GM23248 (cell line): ENCODE results near the gene KIDINS220. TPM values are rescaled to one million over a fixed set of nuclear protein-coding genes. Genes with fewer than 3 reads are reported as not detected.

Experiments
- DNase-seq: peaks from one replicate; pipeline ENCODE4 v3.0.0-alpha.2; 2015
- H2AFZ ChIP-seq: fragments of 200-600 bp; sonication (generic); 2 replicates; pipeline ENCODE4 v1.6.1; 2016; ENCODE audit warnings: antibody characterized with exemption
- H3F3A ChIP-seq: fragments of 200-600 bp; sonication (generic); 2 replicates; pipeline ENCODE4 v1.6.1; 2016; ENCODE audit warnings: mild to moderate bottlenecking, antibody characterized with exemption, mixed run types; ENCODE audit not compliant: insufficient read depth
- H3K27ac ChIP-seq: fragments of 200-600 bp; sonication (generic); 2 replicates; pipeline ENCODE4 v1.5.1; 2016; ENCODE audit warnings: mild to moderate bottlenecking
- H3K27me3 ChIP-seq: fragments of 200-600 bp; sonication (generic); replicated peaks from 2 replicates; pipeline ENCODE4 v1.6.1; 2016; ENCODE audit warnings: mild to moderate bottlenecking; ENCODE audit not compliant: insufficient read depth
- H3K36me3 ChIP-seq: fragments of 200-600 bp; sonication (generic); 2 replicates; pipeline ENCODE4 v1.6.1; 2016; ENCODE audit warnings: low read depth, mild to moderate bottlenecking
- H3K4me1 ChIP-seq: fragments of 200-600 bp; sonication (generic); 2 replicates; pipeline ENCODE4 v1.6.1; 2016; ENCODE audit warnings: mild to moderate bottlenecking; ENCODE audit not compliant: insufficient read depth
- H3K4me2 ChIP-seq: fragments of 200-600 bp; sonication (generic); one replicate; pipeline ENCODE4 v1.6.1; 2016; ENCODE audit warnings: mild to moderate bottlenecking; ENCODE audit not compliant: unreplicated experiment
- H3K4me3 ChIP-seq: fragments of 200-600 bp; sonication (generic); 2 replicates; pipeline ENCODE4 v1.5.1; 2016; ENCODE audit warnings: mild to moderate bottlenecking
- H3K79me2 ChIP-seq: fragments of 200-600 bp; sonication (generic); 2 replicates; pipeline ENCODE4 v1.6.1; 2016; ENCODE audit warnings: mild to moderate bottlenecking; ENCODE audit not compliant: insufficient read depth
- H3K9ac ChIP-seq: fragments of 200-600 bp; sonication (generic); 2 replicates; pipeline ENCODE4 v1.6.1; 2016; ENCODE audit warnings: mild to moderate bottlenecking
- H3K9me2 ChIP-seq: fragments of 200-600 bp; sonication (generic); 2 replicates; pipeline ENCODE4 v1.6.1; 2016; ENCODE audit warnings: mixed run types, mild to moderate bottlenecking, moderate library complexity; ENCODE audit not compliant: insufficient read depth
- H3K9me3 ChIP-seq: fragments of 200-600 bp; sonication (generic); one replicate; pipeline ENCODE4 v1.6.1; 2017; ENCODE audit warnings: low read depth
- H4K20me1 ChIP-seq: fragments of 200-600 bp; sonication (generic); 2 replicates; pipeline ENCODE4 v1.6.0; 2016; ENCODE audit not compliant: insufficient read depth
- EZH2 ChIP-seq: fragments of 200-600 bp; sonication (generic); IDR thresholded peaks from 2 replicates; pipeline ENCODE4 v1.6.1; 2018; ENCODE audit warnings: antibody characterized with exemption, mild to moderate bottlenecking; ENCODE audit not compliant: insufficient read depth, poor library complexity, severe bottlenecking
- EZH2phosphoT487 ChIP-seq: fragments of 200-600 bp; sonication (generic); IDR thresholded peaks from 2 replicates; pipeline ENCODE4 v1.6.1; 2018; ENCODE audit warnings: antibody characterized with exemption, moderate library complexity, mild to moderate bottlenecking, low read depth; ENCODE audit not compliant: insufficient read depth
- WGBS, 2 experiments: methylation state at CpG; one replicate each; pipeline ENCODE4 v1.1.6; 2015 to 2017; ENCODE audit warnings: low lambda C conversion rate in 2 of 2, low coverage in 1 of 2; ENCODE audit errors: missing lambda C conversion rate in 2 of 2; 5-methylcytosine and 5-hydroxymethylcytosine counted together
- in situ Hi-C: fragments of 300-500 bp; cut with MboI; formaldehyde crosslinking; loops from 2 replicates; pipeline ENCODE4 v1.15.0; 2020
- polyA plus RNA-seq: library from polyadenylated mRNA; unstranded; fragments of >200 nt; fragmentation: Nextera tagmentation; extraction: Ambion mirVana; gene quantifications from 2 replicates; pipeline ENCODE4 v1.2.1, GENCODE V29; 2016
- total RNA-seq: library from RNA; depleted of rRNA; stranded (reverse); fragments of >200 nt; shearing (Covaris generic); gene quantifications from 2 replicates; pipeline ENCODE4 v1.2.3, GENCODE V29; 2014; rRNA removed

KIDINS220 gene
- total and polyA plus RNA-seq, 2 experiments from 2014 or later = 25.0 to 52.2 TPM

GRCh38 chr2:8679827-8680731 is 157.3 kb downstream of the KIDINS220 start:
- Histone ChIP-seq H3K9ac (peak overlapping the region; percentile 100), H2AFZ (0 out of 2 replicates have a peak overlapping the region, but pooled peaks have one; percentile 15), H3K27ac (peak overlapping the region; percentile 100), H3K9me2 (no peaks in the 10 kb centered on the region), H3K9me3 (no peaks in the 10 kb centered on the region), H3K4me3 (peak overlapping the region; percentile 85), H4K20me1 (peaks cover 3% of the 10 kb centered on the region; the same call in 1 of the 2 replicates), H3F3A (peaks cover 55% of the 10 kb centered on the region), H3K4me2 (peak overlapping the region; percentile 79), H3K36me3 (peaks cover 18% of the 10 kb centered on the region), H3K4me1 (peaks cover 38% of the 10 kb centered on the region), H3K79me2 (peaks cover 32% of the 10 kb centered on the region), H3K27me3 (no peaks in the 10 kb centered on the region)
- peak; percentile 79 for DNase-seq
- WGBS, 2 experiments = 2 to 3% methylated on average over 19 of the region's 19 CpGs
- in situ Hi-C loops = loop anchor here (25.0 kb wide), 4 partner anchors 668 to 1568 kb away; no protein-coding TSS in a partner anchor
- TF ChIP-seq EZH2phosphoT487 = no peak
- no peak for TF ChIP-seq EZH2

GRCh38 chr2:8679567-8679826 is 157.9 kb downstream of the KIDINS220 start:
- no peak for DNase-seq
- Histone ChIP-seq H3K4me3 (peak overlapping the region; percentile 85), H3K36me3 (peaks cover 18% of the 10 kb centered on the region), H3K9me3 (no peaks in the 10 kb centered on the region), H3F3A (peaks cover 55% of the 10 kb centered on the region), H3K4me1 (peaks cover 38% of the 10 kb centered on the region), H3K4me2 (peak overlapping the region; percentile 79), H2AFZ (0 out of 2 replicates have a peak overlapping the region, but pooled peaks have one; percentile 9), H3K9me2 (no peaks in the 10 kb centered on the region), H3K27ac (peak overlapping the region; percentile 100), H3K9ac (peak overlapping the region; percentile 100), H3K79me2 (peaks cover 26% of the 10 kb centered on the region), H4K20me1 (peaks cover 3% of the 10 kb centered on the region; the same call in 1 of the 2 replicates), H3K27me3 (no peaks in the 10 kb centered on the region)
- TF ChIP-seq EZH2phosphoT487 = no peak
- no peak for TF ChIP-seq EZH2
- in situ Hi-C loops = loop anchor here (25.0 kb wide), 4 partner anchors 667 to 1567 kb away; no protein-coding TSS in a partner anchor
- WGBS, 2 experiments = 1 to 2% methylated on average over 8 of the region's 8 CpGs

Other genes starting within 250 kb of the KIDINS220 start
- 548 and 668 TPM in 2 replicates for gene ID2, start 155.6 kb downstream of the KIDINS220 start, total RNA-seq
- gene ID2, start 155.6 kb downstream of the KIDINS220 start, polyA plus RNA-seq = 468 and 478 TPM in 2 replicates
- gene MBOAT2, start 166.1 kb upstream of the KIDINS220 start, total RNA-seq = 87.4 and 116 TPM in 2 replicates
- gene MBOAT2, start 166.1 kb upstream of the KIDINS220 start, polyA plus RNA-seq = 103 and 107 TPM in 2 replicates